Endothelial cell of umbilical vein (primary cell): ENCODE measurements around the gene MRPL54.

Experiments
- JUN ChIP-seq: IDR thresholded peaks from 2 replicates; pipeline ENCODE4 v1.6.1; 2011; ENCODE audit warnings: borderline replicate concordance, low read depth; ENCODE audit not compliant: insufficient read length, insufficient read depth
- POLR2A ChIP-seq: IDR thresholded peaks from 2 replicates; pipeline ENCODE4 v1.6.1; 2012; ENCODE audit warnings: low read depth, mild to moderate bottlenecking, control low read depth, low read length
- TF ChIP-seq, protein P1 (sequence below), 2 donors: IDR thresholded peaks; 1 replicate in 1 of 2; 2 replicates in 1 of 2; pipeline ENCODE4 v1.5.1; 2011; ENCODE audit warnings: low read length in 2 of 2, mild to moderate bottlenecking in 2 of 2, moderate library complexity in 2 of 2, control low read depth in 1 of 2, inconsistent platforms in 1 of 2, low read depth in 1 of 2; ENCODE audit not compliant: insufficient read depth in 1 of 2; ENCODE audit errors: extremely low read depth in 1 of 2

GRCh38 chr19:3771000-3771905, 8.8 kb downstream of the MRPL54 start:
- TF ChIP-seq, protein P1, sequence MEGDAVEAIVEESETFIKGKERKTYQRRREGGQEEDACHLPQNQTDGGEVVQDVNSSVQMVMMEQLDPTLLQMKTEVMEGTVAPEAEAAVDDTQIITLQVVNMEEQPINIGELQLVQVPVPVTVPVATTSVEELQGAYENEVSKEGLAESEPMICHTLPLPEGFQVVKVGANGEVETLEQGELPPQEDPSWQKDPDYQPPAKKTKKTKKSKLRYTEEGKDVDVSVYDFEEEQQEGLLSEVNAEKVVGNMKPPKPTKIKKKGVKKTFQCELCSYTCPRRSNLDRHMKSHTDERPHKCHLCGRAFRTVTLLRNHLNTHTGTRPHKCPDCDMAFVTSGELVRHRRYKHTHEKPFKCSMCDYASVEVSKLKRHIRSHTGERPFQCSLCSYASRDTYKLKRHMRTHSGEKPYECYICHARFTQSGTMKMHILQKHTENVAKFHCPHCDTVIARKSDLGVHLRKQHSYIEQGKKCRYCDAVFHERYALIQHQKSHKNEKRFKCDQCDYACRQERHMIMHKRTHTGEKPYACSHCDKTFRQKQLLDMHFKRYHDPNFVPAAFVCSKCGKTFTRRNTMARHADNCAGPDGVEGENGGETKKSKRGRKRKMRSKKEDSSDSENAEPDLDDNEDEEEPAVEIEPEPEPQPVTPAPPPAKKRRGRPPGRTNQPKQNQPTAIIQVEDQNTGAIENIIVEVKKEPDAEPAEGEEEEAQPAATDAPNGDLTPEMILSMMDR (IDR thresholded peaks at IDR 0.05; ENCODE audit: extremely low read depth in 1 of 2, insufficient read depth in 1 of 2, low read depth in 1 of 2, low read length in 2 of 2) = no peak
- no peak for TF ChIP-seq POLR2A
- no peak for TF ChIP-seq JUN
